ENCODE results near the gene SH3RF1. TPM values are rescaled to one million over a fixed set of nuclear protein-coding genes. Genes with fewer than 3 reads are reported as not detected.

Gene SH3RF1
- total RNA-seq, 6 experiments from 2014 or later: 54.5 to 67.1 (median 57.1) TPM

DNA sequence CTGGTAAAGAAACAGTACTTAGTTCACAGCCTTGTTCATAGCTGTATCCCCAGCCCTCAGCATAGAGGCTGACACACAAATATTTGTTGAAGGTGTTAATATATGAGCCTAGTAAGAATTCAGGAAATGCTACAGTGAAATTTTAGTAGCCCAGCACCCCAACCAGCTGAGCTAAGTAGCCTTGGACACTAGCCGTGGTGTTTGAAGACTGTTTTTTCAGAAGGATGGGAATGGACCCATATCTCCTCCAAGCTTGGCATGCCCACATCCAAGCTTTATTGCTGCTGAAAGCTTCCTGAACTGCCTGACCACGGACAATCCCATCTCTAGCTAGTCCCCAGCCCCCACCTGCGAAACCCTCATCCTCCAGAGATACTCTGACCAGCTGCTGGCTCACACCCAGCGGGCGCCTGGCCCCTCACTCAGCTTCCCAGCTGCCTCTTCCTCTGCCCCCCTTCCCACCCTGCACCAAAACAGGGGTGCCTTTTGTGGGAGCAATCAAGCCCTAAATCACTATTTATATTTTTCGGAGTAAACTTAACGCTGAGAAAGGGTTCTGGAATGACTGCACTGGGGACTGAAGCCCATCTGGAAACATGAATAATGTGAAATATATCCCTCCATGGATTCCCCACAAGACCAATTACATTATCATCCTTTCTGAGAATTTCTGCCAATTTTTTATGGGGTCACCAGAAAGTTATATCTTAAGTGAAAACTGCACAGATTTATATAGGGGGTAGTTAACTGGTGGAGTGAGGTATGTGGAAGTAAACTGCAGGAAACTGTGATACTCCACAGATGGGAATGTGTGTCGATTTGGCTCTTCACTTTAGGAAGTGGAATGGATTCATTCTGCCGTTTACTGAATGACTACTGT, 219.6 kb downstream of the SH3RF1 start:
- TF ChIP-seq, protein P1, sequence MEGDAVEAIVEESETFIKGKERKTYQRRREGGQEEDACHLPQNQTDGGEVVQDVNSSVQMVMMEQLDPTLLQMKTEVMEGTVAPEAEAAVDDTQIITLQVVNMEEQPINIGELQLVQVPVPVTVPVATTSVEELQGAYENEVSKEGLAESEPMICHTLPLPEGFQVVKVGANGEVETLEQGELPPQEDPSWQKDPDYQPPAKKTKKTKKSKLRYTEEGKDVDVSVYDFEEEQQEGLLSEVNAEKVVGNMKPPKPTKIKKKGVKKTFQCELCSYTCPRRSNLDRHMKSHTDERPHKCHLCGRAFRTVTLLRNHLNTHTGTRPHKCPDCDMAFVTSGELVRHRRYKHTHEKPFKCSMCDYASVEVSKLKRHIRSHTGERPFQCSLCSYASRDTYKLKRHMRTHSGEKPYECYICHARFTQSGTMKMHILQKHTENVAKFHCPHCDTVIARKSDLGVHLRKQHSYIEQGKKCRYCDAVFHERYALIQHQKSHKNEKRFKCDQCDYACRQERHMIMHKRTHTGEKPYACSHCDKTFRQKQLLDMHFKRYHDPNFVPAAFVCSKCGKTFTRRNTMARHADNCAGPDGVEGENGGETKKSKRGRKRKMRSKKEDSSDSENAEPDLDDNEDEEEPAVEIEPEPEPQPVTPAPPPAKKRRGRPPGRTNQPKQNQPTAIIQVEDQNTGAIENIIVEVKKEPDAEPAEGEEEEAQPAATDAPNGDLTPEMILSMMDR (IDR thresholded peaks at IDR 0.05): no peak
- H3K4me3 Mint-ChIP-seq: no peak overlapping the region
- H3K9me3 Mint-ChIP-seq: no peaks in the 10 kb centered on the region
- no peaks in the 10 kb centered on the region; the same call in 1 of the 2 replicates for H3K27me3 Mint-ChIP-seq (ENCODE audit: insufficient read depth)
- no peak for DNase-seq
- H3K36me3 Mint-ChIP-seq (ENCODE audit: low read depth): no peaks in the 10 kb centered on the region
- no peaks in the 10 kb centered on the region for H3K4me1 Mint-ChIP-seq (ENCODE audit: low read depth)
- no peak overlapping the region for H3K27ac Mint-ChIP-seq

DNA sequence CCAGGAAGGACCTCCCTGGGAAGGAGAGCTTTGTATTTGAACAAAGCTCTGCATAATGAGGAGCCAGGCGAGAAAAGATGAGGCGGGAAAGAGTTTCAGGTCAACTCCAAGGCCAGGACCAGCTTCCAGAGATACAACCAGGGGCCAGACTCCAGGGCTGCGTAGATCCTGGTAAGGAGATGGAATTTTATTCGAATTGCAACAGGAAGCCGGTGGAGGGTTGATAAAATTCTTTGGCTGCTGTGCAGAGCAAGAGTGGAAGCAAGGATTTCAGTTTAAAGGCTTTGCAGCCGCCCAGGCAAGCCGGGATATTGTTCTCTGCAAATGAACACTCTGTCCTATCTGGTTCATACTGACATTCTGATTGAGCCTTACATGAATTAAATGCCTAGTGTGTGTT, 220.5 kb downstream of the SH3RF1 start:
- Mint-ChIP-seq H3K4me3 (no peak overlapping the region), H3K27me3 (ENCODE audit: insufficient read depth) (no peaks in the 10 kb centered on the region; the same call in 1 of the 2 replicates), H3K9me3 (no peaks in the 10 kb centered on the region), H3K27ac (no peak overlapping the region), H3K36me3 (ENCODE audit: low read depth) (no peaks in the 10 kb centered on the region), H3K4me1 (ENCODE audit: low read depth) (no peaks in the 10 kb centered on the region)
- TF ChIP-seq, protein P1 (IDR thresholded peaks at IDR 0.05): no peak
- no peak for DNase-seq

DNA sequence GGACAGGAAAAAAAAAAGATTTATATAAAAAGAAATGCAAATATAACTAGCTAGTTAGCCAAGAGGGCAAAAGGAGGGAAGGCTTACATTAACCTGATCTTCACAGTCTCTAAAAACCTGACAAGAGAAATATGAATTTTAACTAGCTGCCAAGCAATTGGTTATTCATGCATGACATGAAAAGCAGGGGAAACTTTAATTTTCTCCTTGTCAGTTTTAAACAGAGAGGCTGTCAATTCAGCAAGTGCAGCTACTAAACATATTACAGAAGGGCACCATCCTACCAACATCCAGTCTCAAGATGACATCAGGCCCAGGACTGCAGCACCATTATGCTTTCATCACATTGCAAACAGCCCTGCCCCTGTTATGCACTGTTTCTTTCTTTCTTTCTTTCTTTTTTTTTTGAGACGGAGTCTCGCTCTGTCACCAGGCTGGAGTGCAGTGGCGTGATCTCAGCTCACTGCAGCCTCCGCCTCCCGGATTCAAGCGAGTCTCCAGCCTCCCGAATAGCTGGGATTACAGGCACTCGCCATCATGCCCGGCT, 221.8 kb downstream of the SH3RF1 start:
- Mint-ChIP-seq H3K9me3 (no peaks in the 10 kb centered on the region), H3K4me3 (no peak overlapping the region), H3K27me3 (ENCODE audit: insufficient read depth) (no peaks in the 10 kb centered on the region; the same call in 1 of the 2 replicates), H3K27ac (no peak overlapping the region), H3K4me1 (ENCODE audit: low read depth) (no peaks in the 10 kb centered on the region), H3K36me3 (ENCODE audit: low read depth) (no peaks in the 10 kb centered on the region)
- DNase-seq: no peak
- TF ChIP-seq, protein P1 (IDR thresholded peaks at IDR 0.05): no peak

DNA sequence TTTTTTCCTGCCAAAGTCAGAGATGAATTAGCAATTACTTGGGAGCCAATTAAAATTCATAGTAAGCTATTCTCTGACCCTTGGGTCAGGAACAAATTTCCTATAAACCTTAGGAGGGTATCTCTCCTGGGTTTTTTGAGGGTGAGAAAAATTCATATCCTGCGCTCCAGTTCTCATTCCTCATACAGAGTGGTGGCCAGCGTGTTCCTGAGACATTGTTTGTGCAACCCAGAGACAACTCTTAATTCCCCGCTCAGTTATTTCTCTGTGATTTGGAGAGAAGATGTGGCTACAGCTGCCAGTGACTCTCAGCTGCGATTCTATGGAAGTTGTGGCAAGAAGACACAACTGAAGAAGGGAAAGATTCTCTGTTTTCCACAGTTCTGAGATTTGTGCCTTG, 222.8 kb downstream of the SH3RF1 start:
- TF ChIP-seq, protein P1 (IDR thresholded peaks at IDR 0.05): no peak
- DNase-seq: no peak
- Mint-ChIP-seq H3K9me3 (no peaks in the 10 kb centered on the region), H3K36me3 (ENCODE audit: low read depth) (no peaks in the 10 kb centered on the region), H3K27me3 (ENCODE audit: insufficient read depth) (no peaks in the 10 kb centered on the region; the same call in 1 of the 2 replicates), H3K27ac (no peak overlapping the region), H3K4me1 (ENCODE audit: low read depth) (no peaks in the 10 kb centered on the region; the same call in 1 of the 2 replicates), H3K4me3 (no peak overlapping the region)

DNA sequence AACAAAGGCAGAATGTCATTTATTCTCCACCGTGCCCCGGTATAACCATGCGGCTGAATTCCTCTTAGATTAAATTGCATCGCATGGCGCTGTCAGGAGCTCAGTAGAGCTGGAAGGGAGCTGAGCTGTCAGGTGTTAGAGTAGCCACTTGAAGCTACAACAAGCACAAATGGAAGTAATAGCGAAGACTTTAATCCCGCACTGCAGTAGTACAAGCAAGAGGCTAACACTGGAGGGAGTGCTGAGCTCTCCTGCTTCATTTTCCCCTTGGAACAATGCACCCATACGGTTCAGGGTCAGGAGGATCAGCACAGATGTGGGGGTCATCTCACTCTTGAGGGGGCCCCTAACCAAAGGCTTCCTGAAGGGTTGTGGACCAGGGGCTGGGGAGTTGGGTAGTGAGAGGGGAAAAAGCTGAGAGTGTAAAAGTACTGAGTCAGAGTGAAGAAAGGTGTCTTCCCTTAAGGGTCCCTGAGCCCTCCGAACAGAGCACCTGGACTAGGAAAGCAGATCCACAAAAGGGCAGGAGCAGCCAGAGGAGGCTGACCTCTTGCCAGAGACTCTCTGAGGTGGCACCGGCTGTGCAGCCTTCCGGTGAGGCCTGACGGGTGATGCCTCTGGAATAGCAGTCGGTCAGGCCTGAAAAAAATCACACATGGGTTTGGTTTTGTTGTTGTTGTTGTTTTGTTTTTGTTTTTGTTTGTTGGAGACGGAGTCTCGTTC, 224.7 kb downstream of the SH3RF1 start:
- Mint-ChIP-seq H3K27ac (no peak overlapping the region), H3K36me3 (ENCODE audit: low read depth) (no peaks in the 10 kb centered on the region), H3K9me3 (no peaks in the 10 kb centered on the region), H3K27me3 (ENCODE audit: insufficient read depth) (peaks cover 2% of the 10 kb centered on the region; the same call in 1 of the 2 replicates), H3K4me3 (no peak overlapping the region), H3K4me1 (ENCODE audit: low read depth) (no peaks in the 10 kb centered on the region; the same call in 1 of the 2 replicates)
- TF ChIP-seq, protein P1 (IDR thresholded peaks at IDR 0.05): no peak
- no peak for DNase-seq

All from HFFc6 (cell line).